Measurements from ENCODE around the gene RUVBL1.
"Not testable (repeated sequence)": the region's sequence is repeated elsewhere in the genome, so short reads cannot be mapped to it uniquely, and the experiment has no call there.

Gene RUVBL1

DNA sequence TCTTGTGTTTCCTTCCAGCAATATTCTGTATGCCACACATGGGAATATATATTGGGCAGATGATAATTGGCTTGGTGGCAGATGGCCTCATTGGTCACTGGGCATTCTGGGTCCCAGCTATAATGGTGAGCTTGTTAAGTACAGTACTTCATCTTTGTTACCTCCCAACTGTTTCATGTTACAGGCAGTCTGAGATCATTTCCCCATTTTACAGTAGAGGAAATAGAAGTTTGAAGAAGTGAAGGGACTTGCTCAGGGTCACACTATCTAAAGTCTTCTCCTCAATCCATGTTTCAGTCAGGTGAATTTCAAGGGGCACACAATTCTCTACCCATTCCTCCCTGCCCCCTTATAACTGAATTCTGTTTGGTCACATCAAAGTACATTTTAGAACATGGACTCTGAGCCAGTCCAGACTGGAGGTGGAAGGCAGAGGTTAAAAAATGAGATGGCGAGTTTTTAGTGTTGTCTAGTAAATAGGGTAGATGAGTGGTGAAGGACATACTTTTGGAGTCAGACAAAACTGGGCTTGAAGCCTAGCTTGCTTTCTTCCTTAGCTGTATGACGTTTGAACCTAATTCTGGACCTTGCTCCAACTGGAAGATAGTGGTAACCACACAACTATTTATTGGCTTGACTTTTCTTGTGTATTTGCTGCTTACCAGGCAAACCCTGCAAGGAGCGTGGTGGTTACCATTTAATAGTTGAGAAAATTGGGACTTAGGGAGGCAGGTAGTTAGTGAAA, 32.2 kb upstream of the RUVBL1 start:
- TF ChIP-seq EZH2 (optimal IDR thresholded peaks at IDR 0.05; ENCODE audit: low read depth, low read length) (no peak), EZH2phosphoT487 (IDR thresholded peaks at IDR 0.05; ENCODE audit: low read length) (no peak)
- TF ChIP-seq, protein P1, sequence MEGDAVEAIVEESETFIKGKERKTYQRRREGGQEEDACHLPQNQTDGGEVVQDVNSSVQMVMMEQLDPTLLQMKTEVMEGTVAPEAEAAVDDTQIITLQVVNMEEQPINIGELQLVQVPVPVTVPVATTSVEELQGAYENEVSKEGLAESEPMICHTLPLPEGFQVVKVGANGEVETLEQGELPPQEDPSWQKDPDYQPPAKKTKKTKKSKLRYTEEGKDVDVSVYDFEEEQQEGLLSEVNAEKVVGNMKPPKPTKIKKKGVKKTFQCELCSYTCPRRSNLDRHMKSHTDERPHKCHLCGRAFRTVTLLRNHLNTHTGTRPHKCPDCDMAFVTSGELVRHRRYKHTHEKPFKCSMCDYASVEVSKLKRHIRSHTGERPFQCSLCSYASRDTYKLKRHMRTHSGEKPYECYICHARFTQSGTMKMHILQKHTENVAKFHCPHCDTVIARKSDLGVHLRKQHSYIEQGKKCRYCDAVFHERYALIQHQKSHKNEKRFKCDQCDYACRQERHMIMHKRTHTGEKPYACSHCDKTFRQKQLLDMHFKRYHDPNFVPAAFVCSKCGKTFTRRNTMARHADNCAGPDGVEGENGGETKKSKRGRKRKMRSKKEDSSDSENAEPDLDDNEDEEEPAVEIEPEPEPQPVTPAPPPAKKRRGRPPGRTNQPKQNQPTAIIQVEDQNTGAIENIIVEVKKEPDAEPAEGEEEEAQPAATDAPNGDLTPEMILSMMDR (IDR thresholded peaks at IDR 0.05; ENCODE audit: low read length) = no peak
- Histone ChIP-seq H3K9me3 (replicated peaks; ENCODE audit: insufficient read depth, low read length) (no peaks in the 10 kb centered on the region), H3F3A (ENCODE audit: insufficient read depth, low read length) (peaks cover 12% of the 10 kb centered on the region), H3K4me1 (ENCODE audit: low read length) (no peaks in the 10 kb centered on the region), H3K79me2 (ENCODE audit: low read length) (peaks cover 37% of the 10 kb centered on the region), H3K4me2 (ENCODE audit: low read depth, low read length) (no peak overlapping the region), H3K36me3 (replicated peaks; ENCODE audit: insufficient read depth, low read length) (no peaks in the 10 kb centered on the region), H3K4me3 (ENCODE audit: low read length) (no peak overlapping the region), H3K27ac (ENCODE audit: low read length) (no peak overlapping the region), H3K27me3 (replicated peaks; ENCODE audit: insufficient read depth, low read length) (no peaks in the 10 kb centered on the region), H3K9me2 (replicated peaks; ENCODE audit: insufficient read depth, low read length) (no peaks in the 10 kb centered on the region), H4K20me1 (ENCODE audit: insufficient read depth, low read length) (no peaks in the 10 kb centered on the region), H2AFZ (ENCODE audit: low read length) (no peak overlapping the region), H3K9ac (ENCODE audit: low read length) (no peak overlapping the region)
- DNase-seq = no peak

DNA sequence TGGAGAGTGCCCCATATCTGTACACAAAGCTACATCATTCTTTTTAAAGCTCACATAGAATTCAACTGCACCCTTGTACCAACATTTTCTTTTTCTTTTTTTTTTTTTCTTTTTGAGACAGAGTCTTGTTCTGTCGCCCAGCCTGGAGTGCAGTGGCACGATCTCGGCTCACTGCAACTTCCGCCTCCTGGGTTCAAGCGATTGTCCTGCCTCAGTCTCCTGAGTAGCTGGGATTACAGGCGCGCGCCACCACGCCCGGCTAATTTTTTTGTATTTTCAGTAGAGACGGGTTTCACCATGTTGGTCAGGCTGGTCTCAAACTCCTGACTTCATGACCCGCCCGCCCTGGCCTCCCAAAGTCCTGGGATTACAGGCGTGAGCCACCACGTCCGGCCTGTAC, 30.7 kb upstream of the RUVBL1 start:
- H3K9me3 ChIP-seq (replicated peaks; ENCODE audit: insufficient read depth, low read length); H3K27ac ChIP-seq (ENCODE audit: low read length); H3K27me3 ChIP-seq (replicated peaks; ENCODE audit: insufficient read depth, low read length); H4K20me1 ChIP-seq (ENCODE audit: insufficient read depth, low read length); H3K9me2 ChIP-seq (replicated peaks; ENCODE audit: insufficient read depth, low read length); H3K4me1 ChIP-seq (ENCODE audit: low read length); H3K36me3 ChIP-seq (replicated peaks; ENCODE audit: insufficient read depth, low read length); DNase-seq: not testable (repeated sequence)
- Histone ChIP-seq H3K4me2 (ENCODE audit: low read depth, low read length) (peak overlapping the region; percentile 56), H3K9ac (ENCODE audit: low read length) (peak overlapping the region; percentile 82; the same call in 1 of the 2 replicates), H2AFZ (ENCODE audit: low read length) (peak overlapping the region; percentile 89; the same call in 1 of the 2 replicates), H3F3A (ENCODE audit: insufficient read depth, low read length) (peaks cover 12% of the 10 kb centered on the region), H3K4me3 (ENCODE audit: low read length) (peak overlapping the region; percentile 84), H3K79me2 (ENCODE audit: low read length) (peaks cover 28% of the 10 kb centered on the region)

DNA sequence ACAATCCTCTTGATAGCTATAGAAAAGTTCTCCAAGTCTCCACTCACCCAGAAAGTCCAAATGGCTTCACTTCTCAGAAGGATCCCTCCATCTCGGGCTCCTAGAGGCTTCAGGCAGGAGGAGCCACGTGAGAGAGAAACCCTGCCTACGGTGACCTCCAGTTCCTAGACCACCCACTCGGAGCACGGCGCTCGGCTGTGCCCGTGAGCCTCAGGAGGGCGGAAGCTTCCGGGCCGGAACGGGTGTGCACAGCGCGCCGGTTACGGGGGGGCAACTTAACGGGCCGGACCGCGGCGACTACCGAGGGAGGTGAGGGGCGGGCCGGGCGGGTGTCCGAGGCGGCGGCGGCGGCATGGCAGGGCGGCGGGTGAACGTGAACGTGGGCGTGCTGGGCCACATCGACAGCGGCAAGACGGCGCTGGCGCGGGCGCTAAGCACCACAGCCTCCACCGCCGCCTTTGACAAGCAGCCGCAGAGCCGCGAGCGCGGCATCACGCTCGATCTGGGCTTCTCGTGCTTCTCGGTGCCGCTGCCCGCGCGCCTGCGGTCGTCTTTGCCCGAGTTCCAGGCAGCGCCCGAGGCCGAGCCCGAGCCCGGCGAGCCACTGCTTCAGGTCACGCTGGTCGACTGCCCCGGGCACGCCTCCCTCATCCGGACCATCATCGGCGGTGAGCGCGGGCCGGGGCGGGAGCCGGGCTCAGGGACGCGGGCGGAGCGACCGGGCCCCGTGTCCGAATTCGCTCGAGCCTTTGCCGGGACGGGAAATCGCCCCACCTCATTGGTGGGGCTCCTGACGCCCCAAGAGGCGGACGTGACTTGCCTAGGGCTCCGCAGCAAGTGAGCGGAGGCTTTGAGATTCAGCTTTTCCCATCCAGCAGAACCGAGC, 29.8 kb upstream of the RUVBL1 start, which contains the start of gene EEFSEC:
Gene EEFSEC (plus strand): TSS at position 326 of the 886 bp plus-strand sequence. CDS start 27 bp downstream, at position 353.
- peak within 1 kb of the TSS; percentile 73 for H3K27ac ChIP-seq (ENCODE audit: low read length)
- peak within 1 kb of the TSS; percentile 56 for H3K4me2 ChIP-seq (ENCODE audit: low read depth, low read length)

More for the DNA sequence above, 29.8 kb upstream of the RUVBL1 start, which contains the start of gene EEFSEC:
- peaks cover 21% of the 10 kb centered on the region for H3K79me2 ChIP-seq (ENCODE audit: low read length)
- H2AFZ ChIP-seq (ENCODE audit: low read length) = peak within 1 kb of the TSS; percentile 89
- H3F3A ChIP-seq (ENCODE audit: insufficient read depth, low read length) = peaks cover 12% of the 10 kb centered on the region
- DNase-seq = peak; percentile 79
- H3K9ac ChIP-seq (ENCODE audit: low read length) = peak within 1 kb of the TSS; percentile 82
- H4K20me1 ChIP-seq (ENCODE audit: insufficient read depth, low read length) = no peaks in the 10 kb centered on the region
- no peaks in the 10 kb centered on the region for H3K9me3 ChIP-seq (replicated peaks; ENCODE audit: insufficient read depth, low read length)
- TF ChIP-seq EZH2 (optimal IDR thresholded peaks at IDR 0.05; ENCODE audit: low read depth, low read length) (no peak), EZH2phosphoT487 (IDR thresholded peaks at IDR 0.05; ENCODE audit: low read length) (no peak)
- TF ChIP-seq, protein P1 (IDR thresholded peaks at IDR 0.05; ENCODE audit: low read length) = no peak
- H3K4me3 ChIP-seq (ENCODE audit: low read length) = peak within 1 kb of the TSS; percentile 84
- H3K27me3 ChIP-seq (replicated peaks; ENCODE audit: insufficient read depth, low read length) = no peaks in the 10 kb centered on the region
- no peaks in the 10 kb centered on the region for H3K9me2 ChIP-seq (replicated peaks; ENCODE audit: insufficient read depth, low read length)
- no peaks in the 10 kb centered on the region for H3K36me3 ChIP-seq (replicated peaks; ENCODE audit: insufficient read depth, low read length)
- no peaks in the 10 kb centered on the region for H3K4me1 ChIP-seq (ENCODE audit: low read length)

All from MM.1S (cell line).